HepG2 (cell line): ENCODE data around the gene ETHE1. TPM values are rescaled to one million over a fixed set of nuclear protein-coding genes. Genes with fewer than 3 reads are reported as not detected.

Experiments used
- ARID2 ChIP-seq: sonication (generic); formaldehyde crosslinking; IDR thresholded peaks from 2 replicates; pipeline ENCODE4 v1.8.1; 2022; ENCODE audit warnings: mild to moderate bottlenecking, missing genetic modification reagents, borderline replicate concordance
- CBFB ChIP-seq: sonication (generic); formaldehyde crosslinking; IDR thresholded peaks from 2 replicates; pipeline ENCODE4 v1.4.0; 2020; ENCODE audit warnings: missing genetic modification reagents
- HOXA3 ChIP-seq: sonication (generic); formaldehyde crosslinking; IDR thresholded peaks from 2 replicates; pipeline ENCODE4 v1.5.0; 2020; ENCODE audit warnings: missing genetic modification reagents
- KLF12 ChIP-seq: sonication (generic); formaldehyde crosslinking; IDR thresholded peaks from 2 replicates; pipeline ENCODE4 v1.4.0; 2020; ENCODE audit warnings: missing genetic modification reagents, borderline replicate concordance
- PTBP1 ChIP-seq: fragments of 200-400 bp; formaldehyde crosslinking; IDR thresholded peaks from 2 replicates; pipeline ENCODE4 v1.6.1; 2018; ENCODE audit warnings: low read length, low read depth; ENCODE audit not compliant: poor library complexity, severe bottlenecking
- ZNF33A ChIP-seq: sonication (generic); formaldehyde crosslinking; IDR thresholded peaks from 2 replicates; pipeline ENCODE4 v1.5.1; 2020; ENCODE audit warnings: missing genetic modification reagents, mild to moderate bottlenecking, moderate library complexity, borderline replicate concordance
- ZNF350 ChIP-seq: sonication (generic); formaldehyde crosslinking; IDR thresholded peaks from 2 replicates; pipeline ENCODE4 v1.4.0; 2020; ENCODE audit warnings: mild to moderate bottlenecking, low read depth, missing genetic modification reagents, borderline replicate concordance
- ZNF878 ChIP-seq: sonication (generic); formaldehyde crosslinking; IDR thresholded peaks from 2 replicates; pipeline ENCODE4 v1.8.1; 2023; ENCODE audit warnings: mild to moderate bottlenecking, missing genetic modification reagents, moderate library complexity
- ZSCAN29 ChIP-seq: sonication (generic); formaldehyde crosslinking; conservative IDR thresholded peaks from 2 replicates; pipeline ENCODE4 v1.4.0; 2020; ENCODE audit warnings: mild to moderate bottlenecking, missing genetic modification reagents
- polyA plus RNA-seq, 8 experiments: library from polyadenylated mRNA; depleted of rRNA in 3 of 8; stranded (reverse) in 7 of 8; unstranded in 1 of 8; fragments of >200 nt; fragmentation: Illumina TruSeq in 4 of 8; extraction: Trizol in 4 of 8; gene quantifications; 2 replicates each; pipeline versions ENCODE4 v1.2.1 to v1.2.3, GENCODE V29; 2011 to 2016; ENCODE audit warnings: low read depth in 4 of 8, missing spikeins in 1 of 8, mixed read lengths in 1 of 8; ENCODE audit not compliant: insufficient read depth in 1 of 8
- total RNA-seq, 5 experiments: library from RNA; depleted of rRNA; stranded (reverse); fragments of >200 nt; fragmentation: Illumina TruSeq; extraction: Trizol; gene quantifications; 2 replicates each; pipeline ENCODE4 v1.2.3, GENCODE V29; 2016; ENCODE audit warnings: low read depth in 1 of 5
- TF ChIP-seq, protein P1 (sequence below): sonication (generic); formaldehyde crosslinking; IDR thresholded peaks from 2 replicates; pipeline ENCODE4 v1.5.0; 2020; ENCODE audit warnings: missing genetic modification reagents
- TF ChIP-seq, protein P2 (sequence below), 2 experiments: sonication (generic) in 1 of 2; formaldehyde crosslinking in 1 of 2; IDR thresholded peaks; 2 replicates each; pipeline versions ENCODE4 v1.4.0 to v1.6.1; 2016 to 2020; ENCODE audit warnings: borderline replicate concordance in 1 of 2, low read depth in 1 of 2, mild to moderate bottlenecking in 1 of 2, missing genetic modification reagents in 1 of 2
- TF ChIP-seq, protein P3 (sequence below): sonication (generic); formaldehyde crosslinking; IDR thresholded peaks from 2 replicates; pipeline ENCODE4 v1.4.0; 2020; ENCODE audit warnings: mild to moderate bottlenecking, missing genetic modification reagents
- TF ChIP-seq, protein P4 (sequence below): sonication (generic); formaldehyde crosslinking; IDR thresholded peaks from 2 replicates; pipeline ENCODE4 v1.4.0; 2020; ENCODE audit warnings: low read depth, missing genetic modification reagents
- TF ChIP-seq, protein P5 (sequence below): sonication (generic); formaldehyde crosslinking; conservative IDR thresholded peaks from 2 replicates; pipeline ENCODE4 v1.5.0; 2020; ENCODE audit warnings: missing genetic modification reagents

ETHE1 gene
- total and polyA plus RNA-seq, 2 of the 13 experiments (the other 11 are each of a cell fraction or from before 2014, with no cell fraction given): 32.5 to 58.4 TPM

DNA sequence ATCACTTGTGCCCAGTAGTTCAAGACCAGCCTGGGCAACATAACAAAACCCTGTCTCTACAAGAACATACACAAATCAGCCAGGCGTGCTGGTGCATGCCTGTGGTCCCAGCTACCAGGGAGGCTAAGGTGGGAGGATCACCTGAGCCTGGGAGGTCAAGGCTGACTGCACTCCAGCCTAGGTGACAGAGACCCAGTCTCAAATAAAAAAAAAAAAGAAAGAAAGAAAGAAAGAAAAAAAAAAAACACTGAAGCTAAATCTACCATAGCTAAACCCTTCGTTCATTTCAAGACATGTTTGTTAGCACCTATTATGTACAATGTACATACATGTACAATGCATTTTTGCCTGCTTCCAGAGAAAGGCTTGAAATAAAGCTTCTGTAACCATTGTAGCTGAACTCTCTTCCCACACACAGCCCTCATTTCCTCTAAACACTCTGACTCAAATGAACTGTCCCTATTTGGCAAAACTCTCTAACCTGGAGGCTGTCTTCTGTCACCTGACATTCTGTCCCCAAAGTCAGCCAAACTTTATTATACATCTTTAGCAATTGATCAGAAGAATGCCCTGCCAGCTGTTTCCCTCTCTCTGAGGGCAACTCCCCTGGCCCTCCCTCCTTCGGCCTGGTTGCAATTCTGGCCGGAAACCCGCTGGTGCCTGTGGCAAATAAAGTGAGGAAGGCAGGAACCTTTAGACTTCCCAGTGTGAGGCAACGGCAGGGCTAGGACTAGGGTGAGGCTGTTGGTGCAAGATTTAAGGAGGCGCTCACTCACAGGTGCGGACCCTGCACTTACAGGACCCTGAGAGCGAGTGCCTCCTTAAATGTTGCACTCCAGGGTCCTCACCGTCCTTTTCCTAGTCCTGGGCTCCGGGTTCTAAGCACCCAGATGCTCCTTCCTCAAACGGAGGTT, 1.8 kb downstream of the ETHE1 start (continued):
- TF ChIP-seq, protein P1, sequence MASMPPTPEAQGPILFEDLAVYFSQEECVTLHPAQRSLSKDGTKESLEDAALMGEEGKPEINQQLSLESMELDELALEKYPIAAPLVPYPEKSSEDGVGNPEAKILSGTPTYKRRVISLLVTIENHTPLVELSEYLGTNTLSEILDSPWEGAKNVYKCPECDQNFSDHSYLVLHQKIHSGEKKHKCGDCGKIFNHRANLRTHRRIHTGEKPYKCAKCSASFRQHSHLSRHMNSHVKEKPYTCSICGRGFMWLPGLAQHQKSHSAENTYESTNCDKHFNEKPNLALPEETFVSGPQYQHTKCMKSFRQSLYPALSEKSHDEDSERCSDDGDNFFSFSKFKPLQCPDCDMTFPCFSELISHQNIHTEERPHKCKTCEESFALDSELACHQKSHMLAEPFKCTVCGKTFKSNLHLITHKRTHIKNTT (CRISPR knock-in tag): no peak
- TF ChIP-seq, protein P2, sequence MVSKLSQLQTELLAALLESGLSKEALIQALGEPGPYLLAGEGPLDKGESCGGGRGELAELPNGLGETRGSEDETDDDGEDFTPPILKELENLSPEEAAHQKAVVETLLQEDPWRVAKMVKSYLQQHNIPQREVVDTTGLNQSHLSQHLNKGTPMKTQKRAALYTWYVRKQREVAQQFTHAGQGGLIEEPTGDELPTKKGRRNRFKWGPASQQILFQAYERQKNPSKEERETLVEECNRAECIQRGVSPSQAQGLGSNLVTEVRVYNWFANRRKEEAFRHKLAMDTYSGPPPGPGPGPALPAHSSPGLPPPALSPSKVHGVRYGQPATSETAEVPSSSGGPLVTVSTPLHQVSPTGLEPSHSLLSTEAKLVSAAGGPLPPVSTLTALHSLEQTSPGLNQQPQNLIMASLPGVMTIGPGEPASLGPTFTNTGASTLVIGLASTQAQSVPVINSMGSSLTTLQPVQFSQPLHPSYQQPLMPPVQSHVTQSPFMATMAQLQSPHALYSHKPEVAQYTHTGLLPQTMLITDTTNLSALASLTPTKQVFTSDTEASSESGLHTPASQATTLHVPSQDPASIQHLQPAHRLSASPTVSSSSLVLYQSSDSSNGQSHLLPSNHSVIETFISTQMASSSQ (IDR thresholded peaks at IDR 0.05; ENCODE audit: low read depth): no peak
- TF ChIP-seq, protein P2 (CRISPR knock-in tag; IDR thresholded peaks at IDR 0.05; ENCODE audit: borderline replicate concordance): no peak
- TF ChIP-seq ZNF350 (CRISPR knock-in tag) (peak; percentile 46; the same call in 1 of the 2 replicates), PTBP1 (no peak), ZSCAN29 (peak; percentile 78; the same call in 1 of the 2 replicates), ARID2 (CRISPR knock-in tag) (no peak), CBFB (no peak), HOXA3 (CRISPR knock-in tag) (peak; percentile 28; the same call in 1 of the 2 replicates), ZNF33A (CRISPR knock-in tag) (no peak), KLF12 (CRISPR knock-in tag) (no peak), ZNF878 (no peak)
- TF ChIP-seq, protein P3, sequence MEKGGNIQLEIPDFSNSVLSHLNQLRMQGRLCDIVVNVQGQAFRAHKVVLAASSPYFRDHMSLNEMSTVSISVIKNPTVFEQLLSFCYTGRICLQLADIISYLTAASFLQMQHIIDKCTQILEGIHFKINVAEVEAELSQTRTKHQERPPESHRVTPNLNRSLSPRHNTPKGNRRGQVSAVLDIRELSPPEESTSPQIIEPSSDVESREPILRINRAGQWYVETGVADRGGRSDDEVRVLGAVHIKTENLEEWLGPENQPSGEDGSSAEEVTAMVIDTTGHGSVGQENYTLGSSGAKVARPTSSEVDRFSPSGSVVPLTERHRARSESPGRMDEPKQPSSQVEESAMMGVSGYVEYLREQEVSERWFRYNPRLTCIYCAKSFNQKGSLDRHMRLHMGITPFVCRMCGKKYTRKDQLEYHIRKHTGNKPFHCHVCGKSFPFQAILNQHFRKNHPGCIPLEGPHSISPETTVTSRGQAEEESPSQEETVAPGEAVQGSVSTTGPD: peak; percentile 88
- TF ChIP-seq, protein P4, sequence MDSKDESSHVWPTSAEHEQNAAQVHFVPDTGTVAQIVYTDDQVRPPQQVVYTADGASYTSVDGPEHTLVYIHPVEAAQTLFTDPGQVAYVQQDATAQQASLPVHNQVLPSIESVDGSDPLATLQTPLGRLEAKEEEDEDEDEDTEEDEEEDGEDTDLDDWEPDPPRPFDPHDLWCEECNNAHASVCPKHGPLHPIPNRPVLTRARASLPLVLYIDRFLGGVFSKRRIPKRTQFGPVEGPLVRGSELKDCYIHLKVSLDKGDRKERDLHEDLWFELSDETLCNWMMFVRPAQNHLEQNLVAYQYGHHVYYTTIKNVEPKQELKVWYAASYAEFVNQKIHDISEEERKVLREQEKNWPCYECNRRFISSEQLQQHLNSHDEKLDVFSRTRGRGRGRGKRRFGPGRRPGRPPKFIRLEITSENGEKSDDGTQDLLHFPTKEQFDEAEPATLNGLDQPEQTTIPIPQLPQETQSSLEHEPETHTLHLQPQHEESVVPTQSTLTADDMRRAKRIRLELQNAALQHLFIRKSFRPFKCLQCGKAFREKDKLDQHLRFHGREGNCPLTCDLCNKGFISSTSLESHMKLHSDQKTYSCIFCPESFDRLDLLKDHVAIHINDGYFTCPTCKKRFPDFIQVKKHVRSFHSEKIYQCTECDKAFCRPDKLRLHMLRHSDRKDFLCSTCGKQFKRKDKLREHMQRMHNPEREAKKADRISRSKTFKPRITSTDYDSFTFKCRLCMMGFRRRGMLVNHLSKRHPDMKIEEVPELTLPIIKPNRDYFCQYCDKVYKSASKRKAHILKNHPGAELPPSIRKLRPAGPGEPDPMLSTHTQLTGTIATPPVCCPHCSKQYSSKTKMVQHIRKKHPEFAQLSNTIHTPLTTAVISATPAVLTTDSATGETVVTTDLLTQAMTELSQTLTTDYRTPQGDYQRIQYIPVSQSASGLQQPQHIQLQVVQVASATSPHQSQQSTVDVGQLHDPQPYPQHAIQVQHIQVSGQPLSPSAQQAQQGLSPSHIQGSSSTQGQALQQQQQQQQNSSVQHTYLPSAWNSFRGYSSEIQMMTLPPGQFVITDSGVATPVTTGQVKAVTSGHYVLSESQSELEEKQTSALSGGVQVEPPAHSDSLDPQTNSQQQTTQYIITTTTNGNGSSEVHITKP (CRISPR knock-in tag): peak; percentile 61; the same call in 1 of the 2 replicates
- TF ChIP-seq, protein P5, sequence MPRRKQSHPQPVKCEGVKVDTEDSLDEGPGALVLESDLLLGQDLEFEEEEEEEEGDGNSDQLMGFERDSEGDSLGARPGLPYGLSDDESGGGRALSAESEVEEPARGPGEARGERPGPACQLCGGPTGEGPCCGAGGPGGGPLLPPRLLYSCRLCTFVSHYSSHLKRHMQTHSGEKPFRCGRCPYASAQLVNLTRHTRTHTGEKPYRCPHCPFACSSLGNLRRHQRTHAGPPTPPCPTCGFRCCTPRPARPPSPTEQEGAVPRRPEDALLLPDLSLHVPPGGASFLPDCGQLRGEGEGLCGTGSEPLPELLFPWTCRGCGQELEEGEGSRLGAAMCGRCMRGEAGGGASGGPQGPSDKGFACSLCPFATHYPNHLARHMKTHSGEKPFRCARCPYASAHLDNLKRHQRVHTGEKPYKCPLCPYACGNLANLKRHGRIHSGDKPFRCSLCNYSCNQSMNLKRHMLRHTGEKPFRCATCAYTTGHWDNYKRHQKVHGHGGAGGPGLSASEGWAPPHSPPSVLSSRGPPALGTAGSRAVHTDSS (CRISPR knock-in tag): no peak
